ENCODE measurements around the gene TLE3.
A peak's percentile ranks its signal among the peaks of the same experiment; 100 is the strongest.

Gene TLE3

GRCh38 chr15:70031261-70031660 lies 66.5 kb downstream of the TLE3 start:
- no peak for TF ChIP-seq YY1 (IDR thresholded peaks at IDR 0.05; ENCODE audit: insufficient read depth, insufficient read length)
- TF ChIP-seq ZNF274 (IDR thresholded peaks at IDR 0.05; ENCODE audit: low read depth, low read length), result no peak
- TF ChIP-seq SUZ12 (IDR thresholded peaks at IDR 0.05; ENCODE audit: extremely low read depth, insufficient read depth, insufficient read length), result no peak
- Histone ChIP-seq H3K27me3 (ENCODE audit: insufficient read depth, insufficient read length) (no peaks in the 10 kb centered on the region), H3K36me3 (ENCODE audit: insufficient read depth, insufficient read length, low read length) (no peaks in the 10 kb centered on the region), H3K4me3 (ENCODE audit: insufficient read length, low read depth) (no peak overlapping the region), H3K4me1 (ENCODE audit: insufficient read depth, insufficient read length) (peaks cover 15% of the 10 kb centered on the region), H3K9me3 (ENCODE audit: insufficient read depth, low read length) (no peaks in the 10 kb centered on the region), H3K9ac (ENCODE audit: insufficient read length, low read depth) (no peak overlapping the region)
- DNase-seq (ENCODE audit: low read depth, low spot score), result no peak

- Histone ChIP-seq H3K27me3 (ENCODE audit: insufficient read depth, insufficient read length) (no peaks in the 10 kb centered on the region), H3K36me3 (ENCODE audit: insufficient read depth, insufficient read length, low read length) (no peaks in the 10 kb centered on the region), H3K9ac (ENCODE audit: insufficient read length, low read depth) (no peak overlapping the region), H3K4me1 (ENCODE audit: insufficient read depth, insufficient read length) (peaks cover 18% of the 10 kb centered on the region), H3K4me3 (ENCODE audit: insufficient read length, low read depth) (no peak overlapping the region), H3K9me3 (ENCODE audit: insufficient read depth, low read length) (no peaks in the 10 kb centered on the region)
- TF ChIP-seq ZNF274 (IDR thresholded peaks at IDR 0.05; ENCODE audit: low read depth, low read length), result no peak
- TF ChIP-seq YY1 (IDR thresholded peaks at IDR 0.05; ENCODE audit: insufficient read depth, insufficient read length), result no peak
- no peak for TF ChIP-seq SUZ12 (IDR thresholded peaks at IDR 0.05; ENCODE audit: extremely low read depth, insufficient read depth, insufficient read length)
- DNase-seq (ENCODE audit: low read depth, low spot score), result no peak
Measured at GRCh38 chr15:70030851-70031250, 66.9 kb downstream of the TLE3 start.

- Histone ChIP-seq H3K4me1 (ENCODE audit: insufficient read depth, insufficient read length) (peaks cover 26% of the 10 kb centered on the region), H3K27me3 (ENCODE audit: insufficient read depth, insufficient read length) (no peaks in the 10 kb centered on the region), H3K36me3 (ENCODE audit: insufficient read depth, insufficient read length, low read length) (no peaks in the 10 kb centered on the region), H3K4me3 (ENCODE audit: insufficient read length, low read depth) (no peak overlapping the region), H3K9ac (ENCODE audit: insufficient read length, low read depth) (no peak overlapping the region), H3K9me3 (ENCODE audit: insufficient read depth, low read length) (no peaks in the 10 kb centered on the region)
- no peak for TF ChIP-seq SUZ12 (IDR thresholded peaks at IDR 0.05; ENCODE audit: extremely low read depth, insufficient read depth, insufficient read length)
- TF ChIP-seq YY1 (IDR thresholded peaks at IDR 0.05; ENCODE audit: insufficient read depth, insufficient read length), result no peak
- TF ChIP-seq ZNF274 (IDR thresholded peaks at IDR 0.05; ENCODE audit: low read depth, low read length), result no peak
- no peak for DNase-seq (ENCODE audit: low read depth, low spot score)
Measured at GRCh38 chr15:70029297-70029701, 68.4 kb downstream of the TLE3 start.

- Histone ChIP-seq H3K9ac (ENCODE audit: insufficient read length, low read depth) (no peak overlapping the region), H3K27me3 (ENCODE audit: insufficient read depth, insufficient read length) (no peaks in the 10 kb centered on the region)
Measured at GRCh38 chr15:70027518-70027917, 70.2 kb downstream of the TLE3 start.

GRCh38 chr15:70026991-70027390 lies 70.7 kb downstream of the TLE3 start:
- no peaks in the 10 kb centered on the region for H3K9me3 ChIP-seq (ENCODE audit: insufficient read depth, low read length)
- H3K27me3 ChIP-seq (ENCODE audit: insufficient read depth, insufficient read length), result no peaks in the 10 kb centered on the region
- TF ChIP-seq SUZ12 (IDR thresholded peaks at IDR 0.05; ENCODE audit: extremely low read depth, insufficient read depth, insufficient read length) (no peak), ZNF274 (IDR thresholded peaks at IDR 0.05; ENCODE audit: low read depth, low read length) (no peak), YY1 (IDR thresholded peaks at IDR 0.05; ENCODE audit: insufficient read depth, insufficient read length) (no peak)
- H3K9ac ChIP-seq (ENCODE audit: insufficient read length, low read depth), result no peak overlapping the region
- H3K4me3 ChIP-seq (ENCODE audit: insufficient read length, low read depth), result no peak overlapping the region
- H3K36me3 ChIP-seq (ENCODE audit: insufficient read depth, insufficient read length, low read length), result no peaks in the 10 kb centered on the region
- DNase-seq (ENCODE audit: low read depth, low spot score), result no peak
- H3K4me1 ChIP-seq (ENCODE audit: insufficient read depth, insufficient read length), result peaks cover 23% of the 10 kb centered on the region

More at GRCh38 chr15:70027518-70027917, 70.2 kb downstream of the TLE3 start:
- TF ChIP-seq ZNF274 (IDR thresholded peaks at IDR 0.05; ENCODE audit: low read depth, low read length) (no peak), SUZ12 (IDR thresholded peaks at IDR 0.05; ENCODE audit: extremely low read depth, insufficient read depth, insufficient read length) (no peak), YY1 (IDR thresholded peaks at IDR 0.05; ENCODE audit: insufficient read depth, insufficient read length) (no peak)
- Histone ChIP-seq H3K36me3 (ENCODE audit: insufficient read depth, insufficient read length, low read length) (no peaks in the 10 kb centered on the region), H3K9me3 (ENCODE audit: insufficient read depth, low read length) (no peaks in the 10 kb centered on the region), H3K4me1 (ENCODE audit: insufficient read depth, insufficient read length) (peaks cover 25% of the 10 kb centered on the region), H3K4me3 (ENCODE audit: insufficient read length, low read depth) (no peak overlapping the region)
- DNase-seq (ENCODE audit: low read depth, low spot score), result no peak

- H3K9me3 ChIP-seq (ENCODE audit: insufficient read depth, low read length), result no peaks in the 10 kb centered on the region
- no peak for DNase-seq (ENCODE audit: low read depth, low spot score)
- no peaks in the 10 kb centered on the region for H3K27me3 ChIP-seq (ENCODE audit: insufficient read depth, insufficient read length)
- TF ChIP-seq SUZ12 (IDR thresholded peaks at IDR 0.05; ENCODE audit: extremely low read depth, insufficient read depth, insufficient read length) (no peak), YY1 (IDR thresholded peaks at IDR 0.05; ENCODE audit: insufficient read depth, insufficient read length) (no peak), ZNF274 (IDR thresholded peaks at IDR 0.05; ENCODE audit: low read depth, low read length) (no peak)
- H3K9ac ChIP-seq (ENCODE audit: insufficient read length, low read depth), result no peak overlapping the region
- peaks cover 23% of the 10 kb centered on the region for H3K4me1 ChIP-seq (ENCODE audit: insufficient read depth, insufficient read length)
- no peak overlapping the region for H3K4me3 ChIP-seq (ENCODE audit: insufficient read length, low read depth)
- no peaks in the 10 kb centered on the region for H3K36me3 ChIP-seq (ENCODE audit: insufficient read depth, insufficient read length, low read length)
Measured at GRCh38 chr15:70025413-70026296, 72.1 kb downstream of the TLE3 start.

- DNase-seq (ENCODE audit: low read depth, low spot score), result no peak
- H3K36me3 ChIP-seq (ENCODE audit: insufficient read depth, insufficient read length, low read length), result no peaks in the 10 kb centered on the region
- peaks cover 23% of the 10 kb centered on the region for H3K4me1 ChIP-seq (ENCODE audit: insufficient read depth, insufficient read length)
- no peaks in the 10 kb centered on the region for H3K9me3 ChIP-seq (ENCODE audit: insufficient read depth, low read length)
- H3K9ac ChIP-seq (ENCODE audit: insufficient read length, low read depth), result peak overlapping the region; percentile 27
- no peak overlapping the region for H3K4me3 ChIP-seq (ENCODE audit: insufficient read length, low read depth)
- TF ChIP-seq ZNF274 (IDR thresholded peaks at IDR 0.05; ENCODE audit: low read depth, low read length) (no peak), YY1 (IDR thresholded peaks at IDR 0.05; ENCODE audit: insufficient read depth, insufficient read length) (no peak), SUZ12 (IDR thresholded peaks at IDR 0.05; ENCODE audit: extremely low read depth, insufficient read depth, insufficient read length) (no peak)
- H3K27me3 ChIP-seq (ENCODE audit: insufficient read depth, insufficient read length), result no peaks in the 10 kb centered on the region
Measured at GRCh38 chr15:70024521-70024920, 73.2 kb downstream of the TLE3 start.
